Mammary epithelial cell (primary cell): Measurements from ENCODE around the gene AARS2.

Experiments used
- CTCF ChIP-seq, 2 donors: IDR thresholded peaks in 1 of 2; conservative IDR thresholded peaks in 1 of 2; 2 replicates each; pipeline ENCODE4 v1.5.1; 2011 to 2012; ENCODE audit warnings: inconsistent platforms in 2 of 2, low read length in 2 of 2, mild to moderate bottlenecking in 2 of 2, control low read depth in 1 of 2, low read depth in 1 of 2; ENCODE audit not compliant: insufficient read depth in 1 of 2; ENCODE audit errors: extremely low read depth in 1 of 2
- EZH2 ChIP-seq: IDR thresholded peaks from 2 replicates; pipeline ENCODE4 v1.6.1; 2012; ENCODE audit warnings: low read length, inconsistent platforms, borderline replicate concordance

GRCh38 chr6:44311304-44311703 is 1.8 kb downstream of the AARS2 start:
- TF ChIP-seq CTCF (conservative IDR thresholded peaks at IDR 0.05 in 1 of 2, IDR thresholded peaks at IDR 0.05 in 1 of 2; ENCODE audit: extremely low read depth in 1 of 2, insufficient read depth in 1 of 2, low read depth in 1 of 2, low read length in 2 of 2) (no peak), EZH2 (no peak)
